Vagina (tissue), 2 donors: ENCODE measurements around the gene SMIM23. TPM values are rescaled to one million over a fixed set of nuclear protein-coding genes. Genes with fewer than 3 reads are reported as not detected.

Experiments used
- DNase-seq, 2 donors: peaks; one replicate each; pipeline ENCODE4 v3.0.0-alpha.2; 2017; ENCODE audit errors: extremely low spot score in 2 of 2
- H3K27ac ChIP-seq: fragments of 200-600 bp; sonication (generic); one replicate; pipeline ENCODE4 v1.5.1; 2019
- H3K27me3 ChIP-seq: fragments of 200-600 bp; sonication (generic); one replicate; pipeline ENCODE4 v1.5.1; 2019
- H3K36me3 ChIP-seq, 2 donors: fragments of 200-600 bp; sonication (generic); one replicate each; pipeline ENCODE4 v1.5.1; 2017 to 2019
- H3K4me1 ChIP-seq: fragments of 200-600 bp; sonication (generic); one replicate; pipeline ENCODE4 v1.5.1; 2019
- H3K4me3 ChIP-seq, 2 donors: fragments of 200-600 bp; sonication (generic); 1 replicate in 1 of 2; 2 replicates in 1 of 2; pipeline ENCODE4 v1.5.1; 2016 to 2019
- H3K9me3 ChIP-seq: fragments of 200-600 bp; sonication (generic); one replicate; pipeline ENCODE4 v1.5.1; 2019
- CTCF ChIP-seq, 3 experiments: fragments of 450-650 bp in 2 of 3; fragments of 200-600 bp in 1 of 3; sonication (generic) in 1 of 3; IDR thresholded peaks; one replicate each; pipeline ENCODE4 v1.5.1; 2017 to 2019; ENCODE audit warnings: antibody characterized with exemption in 3 of 3, mild to moderate bottlenecking in 2 of 3, moderate library complexity in 2 of 3
- POLR2A ChIP-seq, 2 donors: fragments of 450-650 bp; IDR thresholded peaks; one replicate each; pipeline ENCODE4 v1.6.1; 2017; ENCODE audit warnings: antibody characterized with exemption in 2 of 2, mild to moderate bottlenecking in 2 of 2, moderate library complexity in 2 of 2
- POLR2AphosphoS5 ChIP-seq, 2 donors: sonication (generic); formaldehyde crosslinking; IDR thresholded peaks; one replicate each; pipeline ENCODE4 v1.9.0; 2017; ENCODE audit warnings: antibody characterized with exemption in 2 of 2, mild to moderate bottlenecking in 2 of 2, low read depth in 1 of 2; ENCODE audit not compliant: insufficient read depth in 1 of 2
- intact Hi-C: fragments of 100-400 bp; cut with DNase I; formaldehyde crosslinking; loops from one replicate; pipeline ENCODE4 v1.15.1; 2023
- total RNA-seq: library from RNA; depleted of rRNA; stranded (reverse); fragments of >200 nt; gene quantifications from one replicate; pipeline ENCODE4 v1.2.3, GENCODE V29; 2016

SMIM23 gene
- total RNA-seq, 1 donor from 2014 or later: not detected

GRCh38 chr5:171749365-171749764 is 36.3 kb upstream of the SMIM23 start:
- Histone ChIP-seq H3K27me3 (no peaks in the 10 kb centered on the region), H3K4me1 (no peaks in the 10 kb centered on the region), H3K9me3 (no peaks in the 10 kb centered on the region), H3K36me3 (no peaks in the 10 kb centered on the region), H3K4me3 (no peak overlapping the region), H3K27ac (no peak overlapping the region)
- intact Hi-C loops: no loop called here
- DNase-seq: no peak
- TF ChIP-seq POLR2A (IDR thresholded peaks at IDR 0.05) (no peak), POLR2AphosphoS5 (IDR thresholded peaks at IDR 0.05; ENCODE audit: insufficient read depth in 1 of 2, low read depth in 1 of 2) (no peak), CTCF (IDR thresholded peaks at IDR 0.05) (no peak)

DNA sequence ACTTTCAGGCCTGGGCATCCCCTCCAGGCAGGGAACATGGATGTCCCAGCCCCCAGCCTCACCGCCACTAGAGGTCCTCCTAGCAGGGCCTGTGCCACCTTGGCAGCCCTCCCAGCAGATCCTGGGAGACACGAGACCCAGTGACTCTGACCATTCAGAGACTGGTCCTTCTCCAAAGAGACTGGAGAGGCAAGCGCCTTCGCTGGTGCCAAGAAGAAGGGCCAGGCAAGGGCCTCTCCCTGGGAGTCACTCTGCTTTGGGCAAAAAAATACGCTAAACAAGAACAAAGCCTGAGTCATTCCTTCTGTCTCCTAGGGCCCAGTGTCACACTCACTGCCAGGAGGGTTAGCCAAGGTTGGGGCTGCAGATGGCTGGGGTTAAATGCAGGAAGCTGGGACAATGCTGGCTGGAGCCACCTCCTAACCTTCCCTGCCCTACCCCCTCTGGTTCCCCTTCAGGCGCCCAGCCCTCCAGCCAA is 35.3 kb upstream of the SMIM23 start:
- no peaks in the 10 kb centered on the region for H3K27me3 ChIP-seq

DNA sequence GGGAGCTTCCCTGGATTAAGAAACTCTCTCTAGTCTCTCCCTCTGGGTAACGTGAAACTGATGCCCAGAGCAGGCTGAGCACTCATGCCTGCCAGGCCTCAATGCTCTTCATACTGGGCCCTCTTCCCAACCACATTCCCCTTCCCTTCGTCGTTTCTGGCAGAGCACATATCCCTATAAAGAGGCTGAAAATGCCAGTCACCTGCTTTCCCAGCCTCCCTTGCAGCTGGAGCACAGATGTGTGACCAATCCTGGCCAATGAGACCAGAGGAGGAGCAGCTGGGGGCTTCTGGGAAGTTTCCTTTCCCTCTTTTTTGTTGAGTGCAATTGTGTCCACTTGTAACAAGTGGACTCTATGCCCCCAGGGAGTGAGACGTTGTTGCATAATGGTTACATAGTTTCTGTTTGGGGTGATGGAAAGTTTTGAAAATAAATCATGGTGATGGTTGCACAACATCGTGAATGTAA is 30.2 kb upstream of the SMIM23 start:
- TF ChIP-seq POLR2AphosphoS5 (IDR thresholded peaks at IDR 0.05; ENCODE audit: insufficient read depth in 1 of 2, low read depth in 1 of 2) (no peak), CTCF (IDR thresholded peaks at IDR 0.05) (no peak), POLR2A (IDR thresholded peaks at IDR 0.05) (no peak)
- peak in 1 of 2 donors; percentile 6 for DNase-seq
- peaks cover 5% of the 10 kb centered on the region for H3K4me1 ChIP-seq
- H3K36me3 ChIP-seq: no peaks in the 10 kb centered on the region
- no peaks in the 10 kb centered on the region for H3K9me3 ChIP-seq
- intact Hi-C loops: no loop called here
- H3K27ac ChIP-seq: no peak overlapping the region
- H3K4me3 ChIP-seq: no peak overlapping the region
- H3K27me3 ChIP-seq: no peaks in the 10 kb centered on the region

More for the DNA sequence above, 35.3 kb upstream of the SMIM23 start:
- TF ChIP-seq POLR2AphosphoS5 (IDR thresholded peaks at IDR 0.05; ENCODE audit: insufficient read depth in 1 of 2, low read depth in 1 of 2) (peak; percentile 57 to 66), POLR2A (IDR thresholded peaks at IDR 0.05) (no peak), CTCF (IDR thresholded peaks at IDR 0.05) (no peak)
- Histone ChIP-seq H3K4me1 (peaks cover 3% of the 10 kb centered on the region), H3K4me3 (no peak overlapping the region), H3K27ac (no peak overlapping the region), H3K9me3 (no peaks in the 10 kb centered on the region), H3K36me3 (no peaks in the 10 kb centered on the region)
- DNase-seq: no peak
- intact Hi-C loops: no loop called here

GRCh38 chr5:171757853-171758535 is 27.6 kb upstream of the SMIM23 start:
- no peak overlapping the region for H3K27ac ChIP-seq
- intact Hi-C loops: no loop called here

More at GRCh38 chr5:171757853-171758535, 27.6 kb upstream of the SMIM23 start:
- Histone ChIP-seq H3K9me3 (no peaks in the 10 kb centered on the region), H3K27me3 (no peaks in the 10 kb centered on the region), H3K4me3 (no peak overlapping the region), H3K4me1 (peaks cover 5% of the 10 kb centered on the region), H3K36me3 (no peaks in the 10 kb centered on the region)
- TF ChIP-seq CTCF (IDR thresholded peaks at IDR 0.05) (no peak), POLR2A (IDR thresholded peaks at IDR 0.05) (no peak), POLR2AphosphoS5 (IDR thresholded peaks at IDR 0.05; ENCODE audit: insufficient read depth in 1 of 2, low read depth in 1 of 2) (no peak)
- no peak for DNase-seq
